ENCODE results near the gene PCBP3. TPM values are rescaled to one million over a fixed set of nuclear protein-coding genes. Genes with fewer than 3 reads are reported as not detected.
"Not testable (repeated sequence)": the region's sequence is repeated elsewhere in the genome, so short reads cannot be mapped to it uniquely, and the experiment has no call there.

PCBP3 gene
- total RNA-seq, 1 experiment from 2014 or later, result 0.23 TPM

GRCh38 chr21:45957981-45958600 lies 314.6 kb downstream of the PCBP3 start:
- Histone ChIP-seq H3K9me3 (peaks cover 9% of the 10 kb centered on the region), H3K27me3 (no peaks in the 10 kb centered on the region), H3K4me3 (peak overlapping the region; percentile 16; the same call in 1 of the 2 replicates), H3K36me3 (no peaks in the 10 kb centered on the region; the same call in 1 of the 2 replicates)
- DNase-seq, result peak; percentile 83

DNA sequence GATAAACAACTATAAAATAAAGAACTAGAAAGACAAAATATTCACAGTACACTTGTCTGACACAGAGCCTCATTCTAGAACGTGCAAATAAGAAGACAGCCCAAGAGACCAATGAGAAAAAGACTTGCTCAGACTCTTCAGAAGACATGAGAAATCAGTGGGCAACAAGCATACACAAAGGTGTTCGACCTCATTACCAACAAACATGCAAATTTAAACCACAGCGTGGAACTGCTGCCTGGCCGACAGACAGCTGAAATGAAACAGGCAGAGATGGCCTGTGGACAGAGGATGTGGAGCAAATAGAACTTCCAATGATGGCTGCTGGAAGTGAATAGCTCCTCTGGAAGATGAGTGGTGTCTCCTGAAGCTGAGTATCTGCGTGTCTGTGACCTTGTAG lies 315.7 kb downstream of the PCBP3 start:
- Histone ChIP-seq H3K4me3 (no peak overlapping the region), H3K36me3 (no peaks in the 10 kb centered on the region; the same call in 1 of the 2 replicates), H3K9me3 (peaks cover 9% of the 10 kb centered on the region), H3K27me3 (no peaks in the 10 kb centered on the region)
- DNase-seq, result no peak

GRCh38 chr21:45959779-45960390 lies 316.4 kb downstream of the PCBP3 start:
- no peak overlapping the region for H3K4me3 ChIP-seq
- H3K27me3 ChIP-seq, result no peaks in the 10 kb centered on the region
- no peak for DNase-seq

DNA sequence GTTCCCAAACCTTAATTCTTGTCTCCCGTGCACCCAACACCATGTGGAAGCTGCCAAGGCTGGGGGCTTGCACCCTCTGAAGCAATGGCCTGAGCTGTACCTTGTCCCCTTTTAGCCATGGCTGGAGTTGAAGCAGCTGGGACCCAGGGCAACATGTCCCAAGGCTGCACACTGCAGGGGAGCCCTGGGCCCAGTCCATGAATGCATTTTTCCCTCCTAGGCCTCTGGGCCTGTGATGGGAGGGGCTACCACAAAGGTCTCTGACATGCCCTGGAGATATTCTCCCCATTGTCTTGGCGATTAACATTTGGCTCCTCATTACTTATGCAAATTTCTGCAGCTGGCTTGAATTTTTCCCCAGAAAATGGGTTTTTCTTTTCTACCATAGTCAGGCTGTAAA lies 317.9 kb downstream of the PCBP3 start:
- not testable (repeated sequence) for DNase-seq, H3K4me3 ChIP-seq, H3K27me3 ChIP-seq

More at GRCh38 chr21:45959779-45960390, 316.4 kb downstream of the PCBP3 start:
- Histone ChIP-seq H3K9me3 (peaks cover 15% of the 10 kb centered on the region), H3K36me3 (no peaks in the 10 kb centered on the region; the same call in 1 of the 2 replicates)

DNA sequence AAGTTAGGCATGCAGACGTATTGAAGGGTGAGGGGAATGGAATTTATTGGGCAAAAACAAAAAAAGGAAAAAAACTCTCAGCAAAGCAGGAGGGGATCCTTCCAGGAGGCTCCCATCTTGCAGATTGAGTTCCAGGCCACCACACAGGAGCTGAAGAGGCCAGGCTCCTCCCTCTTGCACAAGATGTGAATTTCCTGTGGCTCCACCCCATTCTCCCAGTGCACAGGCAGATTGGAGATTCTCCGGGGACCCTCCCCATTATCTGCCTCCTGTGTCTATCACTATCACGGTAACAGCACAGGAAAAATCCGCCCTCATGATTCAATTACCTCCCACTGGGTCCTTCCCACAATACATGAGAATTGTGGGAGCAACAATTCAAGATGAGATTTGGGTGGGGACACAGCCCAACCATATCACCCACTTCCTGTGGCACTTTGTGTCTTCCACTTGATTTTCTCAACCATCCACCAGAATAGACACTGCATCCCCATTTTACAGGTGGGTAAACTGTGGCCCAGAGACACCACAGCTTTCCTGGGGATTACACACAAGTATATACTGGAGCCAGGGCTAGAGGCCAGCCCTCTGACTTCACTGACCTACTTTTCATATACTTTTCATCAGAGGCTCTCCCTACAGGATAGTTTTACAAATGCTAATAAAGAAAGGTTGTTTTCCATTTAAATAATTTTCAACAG lies 319.2 kb downstream of the PCBP3 start:
- Histone ChIP-seq H3K36me3 (no peaks in the 10 kb centered on the region; the same call in 1 of the 2 replicates), H3K4me3 (no peak overlapping the region), H3K9me3 (peaks cover 16% of the 10 kb centered on the region), H3K27me3 (no peaks in the 10 kb centered on the region)
- no peak for DNase-seq

More for the DNA sequence above, 317.9 kb downstream of the PCBP3 start:
- not testable (repeated sequence) for H3K36me3 ChIP-seq
- peaks cover 16% of the 10 kb centered on the region for H3K9me3 ChIP-seq

DNA sequence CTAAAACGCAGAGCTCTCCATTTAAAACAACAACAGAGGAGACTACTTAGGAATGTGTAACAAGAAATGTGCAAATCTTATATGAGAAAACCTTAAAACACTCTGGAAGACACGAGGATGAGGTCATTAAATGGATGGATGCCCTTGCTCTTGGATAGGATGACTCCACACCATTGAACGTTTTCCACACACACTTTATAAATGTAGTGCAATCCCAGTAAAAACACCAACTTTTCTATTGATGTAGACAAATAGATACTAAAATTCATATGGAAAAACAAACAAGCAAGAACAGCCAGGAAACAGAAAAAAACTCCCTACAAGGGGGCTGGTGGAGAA lies 319.7 kb downstream of the PCBP3 start:
- no peak for DNase-seq

DNA sequence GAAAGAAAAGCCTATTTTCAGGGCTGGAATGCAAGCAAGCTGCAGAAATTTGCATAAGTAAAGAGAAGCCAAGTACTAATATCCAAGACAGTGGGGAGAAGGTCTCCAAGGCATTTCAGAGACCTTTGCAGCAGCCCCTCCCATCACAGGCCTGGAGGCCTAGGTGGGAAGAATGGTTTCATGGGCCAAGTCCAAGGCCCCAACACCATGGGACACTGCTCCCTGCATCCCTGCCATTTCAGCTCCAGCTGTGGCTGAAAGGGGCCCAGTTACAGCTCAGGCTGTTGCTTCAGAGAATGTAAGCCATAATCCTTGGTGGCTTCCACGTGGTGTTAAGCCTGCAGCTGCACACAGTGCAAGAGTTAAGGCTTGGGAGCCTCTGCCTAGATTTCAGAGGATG lies 321.1 kb downstream of the PCBP3 start:
- no peak for DNase-seq
- Histone ChIP-seq H3K27me3 (no peaks in the 10 kb centered on the region), H3K36me3 (no peaks in the 10 kb centered on the region), H3K9me3 (peaks cover 16% of the 10 kb centered on the region), H3K4me3 (no peak overlapping the region)

More for the DNA sequence above, 319.7 kb downstream of the PCBP3 start:
- no peak overlapping the region for H3K4me3 ChIP-seq
- H3K36me3 ChIP-seq, result no peaks in the 10 kb centered on the region; the same call in 1 of the 2 replicates
- peaks cover 16% of the 10 kb centered on the region for H3K9me3 ChIP-seq
- no peaks in the 10 kb centered on the region for H3K27me3 ChIP-seq

DNA sequence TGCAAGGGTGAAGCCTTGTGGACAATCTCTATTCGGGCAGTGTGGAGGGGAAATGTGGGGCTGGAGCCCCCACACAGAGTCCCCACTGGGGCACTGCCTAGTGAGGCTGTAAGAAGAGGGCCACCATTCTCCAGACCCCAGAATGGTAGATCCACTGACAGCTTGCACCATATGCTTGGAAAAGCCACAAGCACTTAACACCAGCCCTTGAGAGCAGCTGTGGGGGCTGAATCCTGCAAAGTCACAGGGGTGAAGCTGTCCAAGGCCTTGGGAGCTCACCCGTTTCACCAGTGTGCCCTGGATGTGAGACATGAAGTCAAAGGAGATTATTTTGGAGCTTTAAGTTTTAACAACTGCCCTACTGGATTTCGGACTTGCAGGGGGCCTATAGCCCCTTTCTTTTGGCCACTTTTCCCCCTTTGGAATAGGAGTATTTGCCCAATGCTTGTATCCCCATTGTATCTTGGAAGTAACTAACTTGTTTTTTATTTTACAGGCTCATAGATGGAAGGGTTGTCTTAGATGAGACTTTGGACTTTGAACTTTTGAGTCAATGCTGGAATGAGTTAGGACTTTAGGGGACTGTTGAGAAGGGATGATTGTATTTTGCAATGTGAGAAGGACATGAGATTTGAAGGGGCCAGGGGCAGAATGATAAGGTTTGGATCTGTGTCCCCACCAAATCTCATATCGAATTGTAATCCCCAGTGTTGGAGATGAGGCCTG lies 321.7 kb downstream of the PCBP3 start:
- H3K4me3 ChIP-seq, result no peak overlapping the region
- H3K9me3 ChIP-seq, result peaks cover 16% of the 10 kb centered on the region
- no peak for DNase-seq
- H3K36me3 ChIP-seq, result no peaks in the 10 kb centered on the region
- no peaks in the 10 kb centered on the region for H3K27me3 ChIP-seq

- no peaks in the 10 kb centered on the region for H3K36me3 ChIP-seq
- H3K9me3 ChIP-seq, result peaks cover 9% of the 10 kb centered on the region
- H3K4me3 ChIP-seq, result no peak overlapping the region
- H3K27me3 ChIP-seq, result no peaks in the 10 kb centered on the region
- DNase-seq, result no peak
Measured at GRCh38 chr21:45966791-45967394, 323.4 kb downstream of the PCBP3 start.

- Histone ChIP-seq H3K4me3 (no peak overlapping the region), H3K9me3 (no peaks in the 10 kb centered on the region)
- DNase-seq, result no peak
Measured at GRCh38 chr21:45969921-45970673, 326.6 kb downstream of the PCBP3 start.

GRCh38 chr21:45970674-45971615 lies 327.4 kb downstream of the PCBP3 start:
- peak; percentile 66 for DNase-seq

More at GRCh38 chr21:45969921-45970673, 326.6 kb downstream of the PCBP3 start:
- no peaks in the 10 kb centered on the region for H3K27me3 ChIP-seq
- no peaks in the 10 kb centered on the region for H3K36me3 ChIP-seq

DNA sequence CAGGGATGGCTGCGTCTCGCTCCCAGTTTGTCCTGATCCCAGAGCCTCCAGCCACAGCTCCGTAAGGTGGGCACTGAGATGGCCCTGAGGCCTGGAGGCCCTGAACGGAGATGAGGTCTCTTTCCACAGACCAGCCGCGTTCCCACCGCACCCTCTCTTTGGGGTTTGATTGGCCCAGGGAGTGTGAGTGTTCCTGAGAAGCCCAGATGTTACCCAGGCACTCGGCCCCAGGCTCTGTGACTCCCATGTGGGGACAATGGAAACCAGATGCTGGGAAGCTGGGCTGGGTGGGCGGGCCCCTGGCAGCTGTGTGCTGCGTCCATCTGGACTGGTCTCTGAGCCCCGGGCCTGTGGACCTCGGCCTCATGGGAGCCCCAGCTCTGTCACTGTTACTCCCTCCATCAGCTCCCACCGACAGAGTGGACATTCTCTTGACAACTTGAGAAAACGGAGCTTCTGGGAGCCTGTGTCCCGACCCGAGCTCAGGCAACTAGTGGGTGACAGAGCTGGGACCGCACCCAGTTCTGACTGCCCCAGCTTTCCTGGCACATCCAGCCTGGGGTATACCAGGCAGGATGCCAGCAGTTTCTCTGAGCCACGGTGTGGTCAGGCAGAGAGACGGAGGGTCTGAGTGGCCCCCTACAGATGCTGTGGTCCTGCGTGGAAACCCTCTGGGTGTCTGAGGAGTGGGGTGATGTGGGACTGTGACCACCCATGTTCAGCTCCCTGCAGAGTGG lies 328.3 kb downstream of the PCBP3 start:
- H3K4me3 ChIP-seq, result no peak overlapping the region
- peak; percentile 44 for DNase-seq
- H3K27me3 ChIP-seq, result no peaks in the 10 kb centered on the region
- H3K9me3 ChIP-seq, result no peaks in the 10 kb centered on the region
- no peaks in the 10 kb centered on the region for H3K36me3 ChIP-seq

More at GRCh38 chr21:45970674-45971615, 327.4 kb downstream of the PCBP3 start:
- no peak overlapping the region for H3K4me3 ChIP-seq
- H3K36me3 ChIP-seq, result no peaks in the 10 kb centered on the region
- H3K27me3 ChIP-seq, result no peaks in the 10 kb centered on the region
- no peaks in the 10 kb centered on the region for H3K9me3 ChIP-seq

DNA sequence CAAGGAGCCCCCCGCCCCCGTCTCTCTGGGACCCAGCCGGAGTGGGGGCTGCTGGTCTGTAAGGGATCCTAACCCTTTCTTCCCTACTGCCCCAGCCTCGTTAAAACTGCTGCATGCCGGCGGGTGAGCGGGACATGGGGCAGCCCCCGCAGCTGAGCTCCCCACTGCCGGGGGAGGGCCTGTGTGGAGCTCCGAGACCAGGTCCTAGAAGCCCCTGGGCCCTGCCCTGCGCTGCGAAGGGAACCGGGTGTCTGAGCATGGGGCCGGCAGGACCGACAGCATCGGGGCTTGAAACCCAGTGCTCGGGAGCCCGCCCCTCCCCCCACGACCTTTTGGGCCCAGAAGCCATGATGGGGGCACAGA lies 328.8 kb downstream of the PCBP3 start:
- Histone ChIP-seq H3K36me3 (no peaks in the 10 kb centered on the region), H3K4me3 (no peak overlapping the region; the same call in 1 of the 2 replicates), H3K9me3 (no peaks in the 10 kb centered on the region), H3K27me3 (no peaks in the 10 kb centered on the region)
- DNase-seq, result peak; percentile 35

DNA sequence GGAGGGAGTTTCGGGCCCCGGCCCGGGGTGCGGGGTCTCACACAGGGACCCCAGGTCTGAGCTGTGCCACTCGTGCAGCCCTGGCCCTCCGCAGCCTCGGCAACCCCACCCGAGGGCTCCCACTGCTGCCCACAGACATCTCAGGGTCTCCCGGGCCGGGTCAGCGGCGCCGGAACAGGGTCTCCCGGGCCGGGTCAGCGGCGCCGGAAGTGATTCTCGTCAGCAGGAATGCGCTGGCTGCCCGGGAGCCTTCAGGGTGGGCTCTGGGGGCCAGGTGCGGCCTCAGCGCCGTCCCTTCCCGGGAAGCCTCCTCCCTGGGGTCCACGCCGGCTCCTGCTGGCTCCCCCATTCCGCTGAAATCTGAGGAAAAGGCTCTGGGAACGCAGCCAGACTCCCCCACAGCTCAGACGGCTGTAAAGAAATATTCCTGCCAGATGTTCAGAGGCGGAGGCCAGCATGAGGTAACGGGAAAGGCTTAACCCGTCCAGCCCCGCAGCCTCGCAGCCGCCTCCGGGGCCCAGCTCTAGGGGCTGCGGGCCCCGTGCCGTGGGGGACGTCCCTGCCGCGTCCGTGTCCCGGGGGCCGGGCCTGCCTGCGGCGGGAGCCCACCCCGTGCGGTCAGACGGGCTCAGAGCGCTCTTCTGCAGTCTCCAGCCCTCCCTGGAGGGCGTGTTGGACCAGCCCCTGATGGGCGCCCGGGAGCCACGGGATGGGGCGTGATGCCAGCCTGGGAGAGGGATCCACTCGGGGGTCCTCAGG lies 329.4 kb downstream of the PCBP3 start:
- H3K36me3 ChIP-seq, result no peaks in the 10 kb centered on the region
- H3K9me3 ChIP-seq, result no peaks in the 10 kb centered on the region
- no peaks in the 10 kb centered on the region for H3K27me3 ChIP-seq
- peak overlapping the region; percentile 31 for H3K4me3 ChIP-seq
- peak; percentile 91 for DNase-seq
